GM19240 (cell line): ENCODE measurements around the gene PPEF1.
"Not testable (repeated sequence)": the region's sequence is repeated elsewhere in the genome, so short reads cannot be mapped to it uniquely, and the experiment has no call there.

Source experiments
- DNase-seq: peaks from one replicate; pipeline ENCODE4 v3.0.0; 2011; ENCODE audit warnings: low spot score; ENCODE audit not compliant: insufficient read length

Gene PPEF1

DNA sequence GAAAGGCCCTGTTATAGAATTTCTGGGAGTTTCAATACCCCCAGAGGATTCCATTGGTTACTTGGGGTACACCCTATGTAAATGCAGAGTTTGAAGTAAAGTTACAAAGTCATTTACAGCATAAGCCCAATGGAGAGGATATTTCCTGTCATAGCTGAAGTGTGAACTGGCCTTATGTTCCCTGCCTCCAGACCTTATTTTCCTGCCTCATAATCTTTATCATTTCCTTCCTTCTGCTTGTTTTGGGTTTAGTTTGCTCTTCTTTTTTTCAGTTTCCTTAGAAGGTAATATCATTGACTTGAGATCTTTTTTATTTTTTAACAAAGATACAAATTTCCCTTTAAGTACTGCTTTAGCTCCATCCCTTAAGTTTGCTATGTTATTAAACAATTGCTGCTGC is 85.4 kb downstream of the PPEF1 start:
- no peak for DNase-seq

- DNase-seq = no peak
Observed at GRCh38 chrX:18793601-18794089, 86.2 kb downstream of the PPEF1 start.

DNA sequence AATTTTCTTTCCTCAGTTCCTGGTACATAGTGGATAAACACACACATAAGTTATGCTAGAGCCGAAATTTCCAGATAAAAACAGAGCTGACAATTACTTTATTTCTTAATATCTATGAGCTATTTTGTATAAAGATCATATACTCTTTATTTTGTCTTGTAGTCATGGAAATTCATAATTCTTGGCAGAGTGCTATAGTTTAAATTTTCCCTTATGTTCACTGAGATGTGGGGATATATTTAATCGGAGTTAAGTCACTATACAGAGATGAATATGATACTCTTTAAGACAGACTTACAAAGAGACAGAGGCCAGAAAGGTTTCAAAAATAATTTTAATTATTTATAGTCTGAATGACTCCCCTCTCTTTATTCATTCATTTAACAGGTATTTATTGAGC is 89.7 kb downstream of the PPEF1 start:
- no peak for DNase-seq

DNA sequence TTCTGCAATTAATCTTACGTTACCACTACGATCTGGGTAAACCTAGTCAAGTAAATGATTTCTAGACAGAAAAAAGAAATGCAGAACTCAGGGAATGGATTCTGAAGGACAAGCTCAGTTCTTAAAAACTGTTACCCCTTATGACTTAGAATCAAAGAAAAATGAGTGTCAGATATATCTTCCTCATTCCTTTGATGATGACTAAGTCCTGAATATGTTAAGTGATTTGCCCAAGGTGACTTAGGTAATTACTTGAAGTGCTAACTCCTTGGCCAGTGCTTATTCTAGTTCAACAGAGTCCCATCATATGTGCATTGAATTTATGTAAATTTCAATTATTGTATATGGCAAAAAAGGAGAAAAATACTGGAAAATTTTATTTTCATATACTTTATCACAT is 92.5 kb downstream of the PPEF1 start:
- no peak for DNase-seq

DNA sequence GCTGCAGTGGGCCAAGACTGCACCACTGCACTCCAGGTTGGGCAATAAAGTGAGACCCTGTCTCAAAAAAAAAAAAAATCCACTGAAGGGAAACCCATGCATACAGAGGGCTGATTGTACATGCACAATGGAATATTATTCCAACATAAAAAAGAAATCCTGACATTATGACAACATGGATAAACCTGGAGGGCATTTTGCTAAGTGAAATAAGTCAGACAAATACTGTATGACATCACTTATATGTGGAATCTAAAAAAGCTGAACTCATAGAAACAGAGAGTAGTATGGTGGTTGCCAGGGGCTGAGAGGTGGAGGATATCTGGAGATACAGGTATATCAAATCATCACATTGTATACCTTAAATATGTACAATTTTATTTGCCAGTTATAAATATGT is 102.2 kb downstream of the PPEF1 start:
- DNase-seq = no peak

- no peak for DNase-seq
Observed at GRCh38 chrX:18810416-18810815, 103.0 kb downstream of the PPEF1 start.

GRCh38 chrX:18825375-18825774 is 117.9 kb downstream of the PPEF1 start:
- no peak for DNase-seq

GRCh38 chrX:18828832-18829404 is 121.5 kb downstream of the PPEF1 start:
- DNase-seq = no peak

DNA sequence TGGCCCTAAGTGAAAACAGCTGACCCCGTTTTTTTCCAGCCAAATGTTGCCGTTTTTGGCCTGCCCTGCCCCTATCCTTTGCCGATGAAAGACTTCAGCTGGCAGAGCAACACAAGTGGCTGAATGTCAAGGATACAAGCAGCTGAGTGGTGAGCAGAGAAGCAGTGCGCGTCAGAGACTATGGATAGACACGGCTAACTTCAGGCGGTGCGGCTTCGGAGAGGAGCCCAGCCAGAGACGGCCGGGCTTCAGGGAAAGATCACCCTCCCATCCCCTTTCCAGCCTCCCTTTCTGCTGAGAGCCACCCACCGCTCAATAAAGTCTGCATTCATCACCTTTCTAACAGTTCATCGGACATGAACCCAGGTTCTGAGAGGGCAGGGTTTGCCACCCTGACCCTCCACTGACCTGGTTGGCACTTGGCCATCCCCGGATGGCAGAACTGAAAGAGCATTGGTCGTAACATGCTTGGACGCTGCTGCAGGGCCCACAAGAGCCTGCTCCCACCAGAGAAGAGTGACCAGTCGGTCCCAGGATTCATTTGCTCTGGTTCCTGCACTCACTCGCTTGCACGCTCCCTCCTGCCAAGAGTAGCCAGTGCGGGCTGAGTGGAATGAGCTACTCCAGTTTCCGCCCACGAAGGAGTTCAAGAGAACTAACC is 125.8 kb downstream of the PPEF1 start:
- no peak for DNase-seq

DNA sequence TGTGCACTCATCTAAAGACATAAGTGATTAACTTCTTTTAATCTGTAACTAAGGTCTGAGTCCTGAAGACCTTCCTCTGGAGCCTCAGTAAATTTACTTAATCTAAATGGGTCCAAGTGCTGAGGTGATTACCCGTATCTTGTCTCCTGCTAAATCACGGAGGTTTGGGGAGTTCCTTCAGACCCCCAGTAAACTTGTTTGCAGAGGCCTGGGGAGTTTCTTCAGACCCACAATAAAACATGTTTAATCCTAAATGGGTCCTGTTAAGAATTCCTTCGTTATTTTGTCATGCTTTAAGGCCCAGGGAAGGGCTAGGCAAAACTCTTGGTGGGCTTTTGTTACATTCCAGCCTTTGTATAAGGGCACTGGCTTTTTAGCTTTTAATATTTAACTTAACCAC is 140.5 kb downstream of the PPEF1 start:
- not testable (repeated sequence) for DNase-seq

- peak; percentile 35 for DNase-seq
Observed at GRCh38 chrX:18855919-18856644, 148.6 kb downstream of the PPEF1 start.

GRCh38 chrX:18856645-18856997 is 149.2 kb downstream of the PPEF1 start:
- no peak for DNase-seq

- DNase-seq = no peak
Observed at GRCh38 chrX:18861511-18861910, 154.1 kb downstream of the PPEF1 start.

DNA sequence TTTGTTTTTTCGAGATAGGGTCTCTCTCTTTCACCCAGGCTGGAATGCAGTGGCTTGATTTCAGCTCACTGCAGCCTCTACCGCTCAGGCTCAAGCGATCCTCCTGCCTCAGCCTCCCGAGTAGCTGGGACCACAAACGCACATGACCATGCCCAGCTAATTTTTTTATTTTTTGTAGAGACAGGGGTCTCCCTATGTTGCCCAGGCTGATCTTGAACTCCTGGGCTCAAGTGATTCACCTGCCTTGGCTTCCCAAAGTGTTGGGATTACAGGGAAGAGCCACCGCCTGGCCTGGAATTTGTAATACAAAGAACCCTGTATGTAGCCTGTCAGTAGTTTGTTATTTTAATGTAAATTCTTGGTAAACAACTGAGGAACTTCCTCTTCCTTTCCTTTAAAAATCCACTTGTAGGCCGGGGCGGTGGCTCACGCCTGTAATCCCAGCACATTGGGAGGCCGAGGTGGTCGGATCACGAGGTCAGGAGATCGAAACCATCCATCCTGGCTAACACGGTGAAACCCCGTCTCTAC is 157.0 kb downstream of the PPEF1 start:
- DNase-seq = no peak

GRCh38 chrX:18871161-18871890 is 163.9 kb downstream of the PPEF1 start:
- DNase-seq = no peak

DNA sequence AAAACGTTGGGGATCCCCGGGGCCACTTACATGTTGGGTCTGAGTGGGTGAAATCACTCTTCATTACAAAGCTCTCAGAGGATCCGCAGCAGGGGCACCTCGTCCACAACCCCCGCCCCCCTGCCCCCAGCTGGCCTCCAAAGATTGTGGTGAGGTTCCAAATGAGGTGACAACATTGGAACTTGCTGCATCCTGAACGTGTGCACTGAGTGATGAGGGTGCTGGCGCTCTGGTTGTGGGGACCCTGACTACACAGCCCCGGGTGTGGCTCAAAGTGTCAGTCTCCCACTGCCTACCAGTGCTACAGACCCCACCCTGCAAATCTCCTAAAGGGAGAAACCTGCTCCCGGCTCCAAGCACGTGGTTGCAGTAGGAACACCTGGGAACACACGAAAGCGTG is 164.5 kb downstream of the PPEF1 start:
- DNase-seq = no peak

DNA sequence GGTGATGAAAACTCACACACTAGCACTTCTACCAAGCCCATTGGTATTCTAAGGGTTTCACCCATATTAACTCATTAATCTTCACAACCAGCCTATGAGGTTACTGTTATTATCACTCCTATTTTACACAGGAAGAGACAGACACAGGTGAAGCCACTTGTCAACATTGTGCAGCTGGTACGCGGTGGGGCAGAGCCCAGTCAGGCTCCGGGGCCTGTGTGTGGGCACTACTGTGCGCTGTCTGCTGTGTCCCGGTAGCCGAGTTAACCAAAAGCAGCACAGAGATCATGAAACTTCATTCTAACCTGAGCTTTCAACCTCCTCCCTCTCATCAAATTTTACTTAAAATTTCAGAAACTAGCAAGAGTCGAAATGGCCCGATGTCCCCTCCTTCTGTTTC is 165.2 kb downstream of the PPEF1 start:
- no peak for DNase-seq

DNA sequence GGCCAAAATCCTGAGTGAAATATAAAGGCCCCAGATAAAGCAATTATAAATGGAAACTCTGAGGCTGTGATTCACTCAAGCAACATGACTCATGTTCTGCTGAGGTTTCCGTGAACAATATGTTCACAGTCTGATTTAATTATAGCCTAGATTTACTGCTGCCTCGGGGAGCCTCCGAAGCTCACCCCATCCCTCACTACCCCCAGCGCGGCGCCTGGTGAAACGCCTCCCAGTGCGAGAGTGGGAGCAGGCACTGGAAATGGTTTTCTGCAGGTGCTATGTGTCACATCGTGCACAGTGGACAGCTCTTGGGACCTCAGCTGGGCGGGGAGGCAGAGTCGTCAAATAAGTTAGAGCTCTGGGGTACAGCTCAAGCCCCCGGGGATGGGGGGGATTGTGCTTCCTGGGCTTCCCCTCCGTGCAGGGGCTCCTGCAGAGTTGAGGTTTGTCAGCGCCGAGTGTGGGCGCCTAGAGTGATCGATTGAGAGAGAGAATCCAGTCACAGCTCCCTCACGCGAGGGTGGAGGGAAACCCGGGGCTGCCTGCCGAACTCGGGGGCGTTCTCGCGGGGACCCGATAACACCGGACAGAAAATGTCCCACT is 165.8 kb downstream of the PPEF1 start:
- DNase-seq = no peak

DNA sequence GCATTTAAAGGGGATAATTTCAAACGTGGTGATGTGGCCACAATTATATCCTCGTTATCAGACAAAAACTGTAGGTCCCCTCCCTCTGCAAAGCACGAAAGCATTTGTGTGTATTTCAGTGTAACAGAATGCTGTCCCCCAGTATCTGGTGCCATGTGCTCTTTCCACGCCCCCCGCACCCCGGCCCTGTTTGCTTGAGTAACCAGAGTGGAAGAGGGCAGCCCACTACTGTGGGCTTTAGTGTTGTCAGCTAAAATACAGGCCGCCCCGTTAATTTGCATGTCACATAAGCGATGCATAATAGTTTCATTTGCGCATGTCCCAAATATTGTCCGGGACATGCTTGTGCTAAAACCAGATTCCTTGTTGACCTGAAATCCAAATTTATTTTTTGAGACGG is 166.4 kb downstream of the PPEF1 start:
- no peak for DNase-seq

DNA sequence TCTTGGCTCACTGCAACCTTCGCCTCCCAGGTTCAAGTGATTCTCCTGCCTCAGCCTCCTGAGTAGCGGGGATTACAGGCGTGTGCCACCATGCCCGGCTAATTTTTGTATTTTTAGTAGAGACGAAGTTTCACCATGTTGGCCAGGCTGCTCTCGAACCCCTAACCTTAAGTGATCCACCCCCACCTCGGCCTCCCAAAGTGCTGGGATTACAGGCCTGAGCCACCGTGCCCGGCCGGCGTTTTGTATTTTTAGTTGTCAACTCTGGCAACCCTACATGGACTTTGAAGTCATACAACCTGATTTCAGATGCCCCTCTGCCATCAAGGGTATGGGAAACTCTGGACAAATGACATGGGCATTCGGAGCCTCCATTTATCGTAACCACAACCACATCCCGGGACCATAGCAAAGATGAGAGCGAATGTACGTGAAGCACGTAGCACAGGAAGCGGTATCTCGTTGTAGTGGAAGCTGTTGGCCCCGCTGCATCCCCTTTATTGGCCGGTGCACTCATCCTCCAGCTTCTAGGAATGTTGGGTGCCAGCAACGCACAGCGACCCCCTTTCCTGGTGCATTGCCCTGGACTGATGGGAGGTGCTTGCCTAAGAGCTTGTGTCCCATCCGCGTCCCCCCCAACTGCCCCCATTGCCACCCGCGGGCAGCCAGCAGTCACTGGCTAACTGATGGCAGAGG is 167.3 kb downstream of the PPEF1 start:
- no peak for DNase-seq
